ENCODE results near the gene TMCC1. TPM values are rescaled to one million over a fixed set of nuclear protein-coding genes. Genes with fewer than 3 reads are reported as not detected.

TMCC1 gene
- total and polyA plus RNA-seq, 2 donors (not counting 1 experiment from before 2014, with no cell fraction given), result 8.5 to 32.2 TPM

DNA sequence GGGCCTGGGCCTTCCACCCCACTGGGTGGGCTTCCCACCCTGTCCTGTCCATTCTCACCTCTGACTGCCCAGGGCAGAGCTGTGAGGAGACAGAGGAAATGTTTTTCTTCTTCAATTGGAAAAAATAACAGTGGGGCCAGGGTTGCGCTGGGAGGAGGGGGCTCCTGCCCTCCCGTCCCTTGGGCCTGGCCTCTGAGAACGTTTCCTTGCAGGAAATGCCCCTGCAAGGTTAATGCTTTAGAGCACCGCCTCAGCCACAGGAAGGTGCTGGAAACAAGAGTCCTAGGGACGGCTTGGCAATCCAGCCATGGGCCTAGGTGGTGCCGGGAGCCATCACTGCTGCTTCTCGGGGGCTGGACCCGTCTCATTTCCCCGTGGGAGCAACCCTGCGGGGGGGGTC lies 283.2 kb downstream of the TMCC1 start:
- Mint-ChIP-seq H3K27ac (no peak overlapping the region), H3K27me3 (peaks cover 11% of the 10 kb centered on the region), H3K4me3 (no peak overlapping the region), H3K4me1 (peaks cover 11% of the 10 kb centered on the region), H3K9me3 (ENCODE audit: insufficient read depth) (no peaks in the 10 kb centered on the region)
- ChIA-PET CTCF (no interaction called here), POLR2A (no interaction called here)
- intact Hi-C loops (cut with micrococcal nuclease), result no loop called here
- DNase-seq, result no peak
- ATAC-seq (ENCODE audit: low read depth), result no peak
- Histone ChIP-seq H3K79me2 (ENCODE audit: control insufficient read depth, insufficient read depth, low read length) (no peaks in the 10 kb centered on the region), H3K27me3 (replicated peaks in 1 of 4; ENCODE audit: control extremely low read depth in 1 of 4, control insufficient read depth in 3 of 4, insufficient read depth in 4 of 4, low read length in 3 of 4) (peaks cover 0 to 37% (median 11%) of the 10 kb centered on the region in 4 experiments), H3K9me3 (ENCODE audit: control extremely low read depth in 1 of 3, control insufficient read depth in 2 of 3, insufficient read depth in 1 of 3, low read length in 2 of 3) (peaks cover 0 to 6% (median 0%) of the 10 kb centered on the region in 3 donors), H2AFZ (ENCODE audit: insufficient read depth, low read depth, low read length, poor library complexity, severe bottlenecking) (no peak overlapping the region), H3K4me1 (ENCODE audit: control insufficient read depth in 2 of 2, insufficient read depth in 2 of 2, low read length in 2 of 2) (peaks cover 12 to 15% of the 10 kb centered on the region in 2 donors), H3K4me2 (replicated peaks; ENCODE audit: low read depth, low read length, poor library complexity, severe bottlenecking) (no peak overlapping the region), H3K36me3 (replicated peaks in 1 of 2; ENCODE audit: control extremely low read depth in 1 of 2, control insufficient read depth in 1 of 2, extremely low read depth in 1 of 2, insufficient read depth in 2 of 2, low read length in 1 of 2) (no peaks in the 10 kb centered on the region), H3K9ac (ENCODE audit: low read length) (no peak overlapping the region), H3K27ac (ENCODE audit: low read length in 2 of 2) (no peak overlapping the region), H4K20me1 (ENCODE audit: control insufficient read depth, insufficient read depth, low read length, poor library complexity, severe bottlenecking) (no peaks in the 10 kb centered on the region), H3K4me3 (ENCODE audit: control extremely low read depth in 1 of 5, extremely low read depth in 1 of 5, insufficient read depth in 1 of 5, low read depth in 2 of 5, low read length in 4 of 5) (no peak overlapping the region)
- TF ChIP-seq CTCF (IDR thresholded peaks at IDR 0.05), result no peak
- TF ChIP-seq EZH2 (IDR thresholded peaks at IDR 0.05; ENCODE audit: borderline replicate concordance, insufficient read depth, low read depth, low read length, poor library complexity, severe bottlenecking), result no peak
- 69% methylated on average over 6 of the region's 10 CpGs for WGBS (ENCODE audit: insufficient coverage)

- CTCF ChIA-PET, result no interaction called here
- Histone ChIP-seq H3K27ac (ENCODE audit: low read length in 2 of 2) (no peak overlapping the region), H3K4me3 (ENCODE audit: control extremely low read depth in 1 of 5, extremely low read depth in 1 of 5, insufficient read depth in 1 of 5, low read depth in 2 of 5, low read length in 4 of 5) (no peak overlapping the region), H3K27me3 (replicated peaks in 1 of 4; ENCODE audit: control extremely low read depth in 1 of 4, control insufficient read depth in 3 of 4, insufficient read depth in 4 of 4, low read length in 3 of 4) (peaks cover 0 to 40% (median 13%) of the 10 kb centered on the region in 4 experiments), H3K36me3 (replicated peaks in 1 of 2; ENCODE audit: control extremely low read depth in 1 of 2, control insufficient read depth in 1 of 2, extremely low read depth in 1 of 2, insufficient read depth in 2 of 2, low read length in 1 of 2) (no peaks in the 10 kb centered on the region), H3K4me2 (replicated peaks; ENCODE audit: low read depth, low read length, poor library complexity, severe bottlenecking) (no peak overlapping the region), H3K9ac (ENCODE audit: low read length) (no peak overlapping the region), H3K4me1 (ENCODE audit: control insufficient read depth in 2 of 2, insufficient read depth in 2 of 2, low read length in 2 of 2) (peaks cover 16 to 17% of the 10 kb centered on the region in 2 donors), H2AFZ (ENCODE audit: insufficient read depth, low read depth, low read length, poor library complexity, severe bottlenecking) (no peak overlapping the region), H3K9me3 (ENCODE audit: control extremely low read depth in 1 of 3, control insufficient read depth in 2 of 3, insufficient read depth in 1 of 3, low read length in 2 of 3) (peaks cover 0 to 6% (median 0%) of the 10 kb centered on the region in 3 donors), H3K79me2 (ENCODE audit: control insufficient read depth, insufficient read depth, low read length) (no peaks in the 10 kb centered on the region), H4K20me1 (ENCODE audit: control insufficient read depth, insufficient read depth, low read length, poor library complexity, severe bottlenecking) (no peaks in the 10 kb centered on the region)
- DNase-seq (no peak), ATAC-seq (ENCODE audit: low read depth) (no peak)
- peaks cover 12% of the 10 kb centered on the region for H3K27me3 Mint-ChIP-seq
- H3K4me3 Mint-ChIP-seq, result no peak overlapping the region
- intact Hi-C loops (cut with micrococcal nuclease), result loop anchor here (5.0 kb wide), 1 partner anchor 167 kb away; the partner anchor contains the start of gene IFT122
- POLR2A ChIA-PET, result no interaction called here
- no peaks in the 10 kb centered on the region for H3K9me3 Mint-ChIP-seq (ENCODE audit: insufficient read depth)
- peaks cover 12% of the 10 kb centered on the region for H3K4me1 Mint-ChIP-seq
- TF ChIP-seq CTCF (IDR thresholded peaks at IDR 0.05), result no peak
- TF ChIP-seq EZH2 (IDR thresholded peaks at IDR 0.05; ENCODE audit: borderline replicate concordance, insufficient read depth, low read depth, low read length, poor library complexity, severe bottlenecking), result no peak
- 96% methylated on average over 3 of the region's 3 CpGs for WGBS (ENCODE audit: insufficient coverage)
- H3K27ac Mint-ChIP-seq, result no peak overlapping the region
Measured at GRCh38 chr3:129609591-129610182, 283.8 kb downstream of the TMCC1 start.

Data from B cell (primary cell).